GM19240 (cell line): ENCODE measurements around the gene GTF2H1.
"Not testable (repeated sequence)": the region's sequence is repeated elsewhere in the genome, so short reads cannot be mapped to it uniquely, and the experiment has no call there.

Experiments
- DNase-seq: peaks from one replicate; pipeline ENCODE4 v3.0.0; 2011; ENCODE audit warnings: low spot score; ENCODE audit not compliant: insufficient read length

Gene GTF2H1

DNA sequence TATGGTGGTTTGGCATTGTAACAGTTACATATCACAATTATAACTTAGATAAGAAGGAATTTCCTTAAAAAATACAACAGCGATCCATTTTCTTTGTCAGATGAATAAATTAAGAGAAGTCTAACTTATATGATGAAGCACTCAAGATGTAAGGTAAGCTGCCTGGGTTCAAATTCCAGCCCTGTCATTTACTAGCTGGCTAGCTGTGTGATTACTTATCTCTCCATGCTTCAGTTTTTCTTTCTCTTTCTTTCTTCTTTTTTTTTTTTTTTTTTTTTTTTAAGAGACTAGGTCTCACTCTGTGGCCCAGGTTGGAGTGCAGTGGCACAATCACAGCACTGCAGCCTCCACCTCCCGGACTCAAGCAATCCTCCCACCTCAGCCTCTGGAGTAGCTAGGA is 49.8 kb downstream of the GTF2H1 start:
- no peak for DNase-seq

DNA sequence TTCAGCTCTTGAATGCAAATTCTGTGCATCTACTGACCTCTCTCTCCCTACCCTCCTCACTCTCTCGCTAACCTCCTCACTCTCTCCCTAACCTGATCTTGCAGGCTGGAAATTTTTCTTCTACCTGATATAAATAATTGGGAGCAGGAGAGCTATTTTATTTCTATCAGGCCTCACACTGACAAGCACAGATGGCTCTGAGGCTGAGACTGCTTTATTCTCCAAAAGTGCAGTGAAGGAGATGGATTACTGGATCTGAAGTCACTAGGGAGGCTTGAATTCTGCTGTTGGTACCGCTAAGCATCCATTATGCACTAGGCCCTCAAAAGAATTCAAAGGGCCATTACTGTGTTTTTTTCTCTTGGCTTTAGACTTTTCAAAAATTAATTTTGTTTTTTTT is 52.6 kb downstream of the GTF2H1 start:
- no peak for DNase-seq

DNA sequence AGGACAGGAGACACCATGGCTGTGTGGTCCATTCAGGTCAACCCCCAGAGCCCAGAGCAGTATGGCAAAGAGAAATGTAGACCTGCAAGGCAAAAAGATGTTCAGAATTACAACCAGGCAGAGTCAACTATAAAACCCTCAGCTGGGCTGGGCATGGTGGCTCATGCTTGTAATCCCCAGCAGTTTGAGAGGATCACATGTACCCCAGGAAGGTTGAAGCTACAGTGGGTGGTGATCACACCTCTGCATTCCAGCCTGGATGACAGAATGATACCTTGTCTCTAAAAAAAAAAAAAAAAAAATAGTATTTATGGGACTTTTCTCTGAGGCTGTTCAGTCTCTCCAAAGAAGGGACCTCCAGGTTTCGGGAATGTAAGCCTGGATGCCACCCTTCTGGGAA is 53.6 kb downstream of the GTF2H1 start:
- no peak for DNase-seq

DNA sequence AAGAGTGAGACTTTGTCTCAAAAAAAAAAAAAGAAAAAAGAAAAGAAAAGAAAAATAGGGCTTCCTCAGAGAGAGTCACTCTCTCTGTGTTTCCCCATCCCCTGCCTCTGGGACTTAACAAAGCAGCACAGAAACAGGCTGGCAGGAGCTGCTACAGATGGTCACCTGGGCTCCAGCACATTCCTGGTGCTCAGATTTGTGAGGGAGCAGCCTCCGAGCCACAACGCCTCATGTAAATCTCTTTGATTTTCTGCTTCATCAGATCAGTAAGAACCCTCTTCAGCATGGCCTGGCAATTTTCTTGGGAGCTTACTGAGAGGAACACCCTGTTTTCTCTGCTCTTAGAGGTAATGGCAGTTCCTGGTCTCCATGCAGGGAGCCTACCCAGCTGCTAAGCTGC is 56.8 kb downstream of the GTF2H1 start:
- no peak for DNase-seq

DNA sequence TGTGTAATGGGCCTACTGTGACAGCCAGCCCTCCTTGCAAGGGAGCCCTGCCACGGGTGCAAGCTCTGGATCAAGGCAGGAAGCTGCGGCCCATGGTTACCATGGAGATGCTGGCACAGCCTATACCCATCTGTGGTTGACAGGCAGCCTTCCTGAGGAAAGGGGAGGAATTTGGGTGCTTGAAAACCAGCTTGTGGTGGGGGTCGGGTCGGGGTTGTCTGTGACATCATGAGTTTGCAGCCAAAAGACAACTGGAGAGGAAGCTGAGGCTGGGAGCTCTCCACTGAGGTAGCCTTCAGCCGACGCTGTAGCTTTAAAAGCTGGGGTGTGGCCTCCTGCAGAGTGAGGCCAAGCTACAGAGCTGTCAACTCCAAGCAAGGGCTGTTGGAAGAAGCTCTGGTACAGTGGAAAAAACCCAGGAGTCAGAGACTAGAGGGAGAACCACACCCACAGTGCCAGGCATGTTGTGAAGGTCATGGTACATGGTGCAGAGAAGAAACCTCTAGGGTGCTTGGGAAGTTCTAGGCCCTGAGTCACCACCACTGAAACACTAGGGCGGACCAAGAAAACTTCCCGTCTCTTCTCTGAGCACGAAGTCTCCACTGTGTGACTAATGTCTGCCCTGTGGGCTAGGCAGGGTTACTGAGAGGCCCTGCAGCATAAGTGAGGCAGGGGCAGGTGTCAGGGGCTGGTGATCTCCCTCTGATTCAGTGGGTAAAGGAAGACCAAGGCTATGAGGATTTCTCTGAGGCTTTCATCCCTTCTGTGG is 61.2 kb downstream of the GTF2H1 start:
- peak; percentile 61 for DNase-seq

- DNase-seq: no peak
Observed at GRCh38 chr11:18384157-18384641, 61.8 kb downstream of the GTF2H1 start.

- no peak for DNase-seq
Observed at GRCh38 chr11:18390088-18390487, 67.7 kb downstream of the GTF2H1 start.

- DNase-seq: no peak
Observed at GRCh38 chr11:18392434-18393321, 70.3 kb downstream of the GTF2H1 start.

GRCh38 chr11:18393581-18394274 is 71.4 kb downstream of the GTF2H1 start:
- DNase-seq: no peak

GRCh38 chr11:18394275-18394927 is 72.0 kb downstream of the GTF2H1 start, which contains the start of gene LDHA:
LDHA (plus strand) TSS chr11:18394563; CDS start chr11:18396843, 2,280 bp downstream.
- DNase-seq: peak; percentile 90

DNA sequence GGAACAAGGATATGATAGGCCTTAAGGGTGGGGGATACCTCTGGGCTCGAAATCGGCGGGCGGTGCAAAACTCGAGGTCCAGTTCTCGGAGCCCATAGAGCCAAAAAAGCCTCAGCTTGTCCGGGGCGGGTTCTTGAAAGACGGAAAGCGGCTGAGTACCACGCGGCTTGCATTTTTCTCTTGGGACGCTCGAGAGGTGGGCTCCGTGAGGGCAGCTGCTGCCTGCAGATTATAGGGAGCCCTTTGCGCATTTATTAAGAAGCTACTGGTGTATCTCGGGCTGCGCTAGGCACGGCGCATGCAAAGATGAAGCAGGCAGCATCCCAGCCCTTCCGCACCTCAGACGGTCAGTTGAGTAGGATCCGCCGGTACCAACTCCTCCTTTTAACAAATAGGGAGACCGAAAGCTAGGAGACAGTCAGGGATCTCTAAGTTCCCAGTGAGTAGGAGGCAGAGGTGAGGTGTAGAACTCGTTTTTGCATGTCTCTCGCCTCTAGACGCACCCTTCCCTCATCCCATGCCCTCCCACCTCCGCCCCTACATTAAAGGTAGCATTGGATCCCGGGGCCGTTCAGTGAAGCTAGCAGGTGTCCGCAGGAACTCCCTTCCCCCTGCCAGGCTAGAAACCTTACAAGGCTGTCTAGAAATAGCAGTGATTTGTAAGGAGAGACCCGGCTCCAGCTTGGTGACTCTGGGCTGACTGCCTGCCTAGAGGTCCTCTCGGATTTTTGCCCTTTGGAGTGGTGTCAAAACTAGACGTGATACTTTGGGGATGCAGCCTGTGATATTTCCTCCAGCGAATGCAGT is 72.8 kb downstream of the GTF2H1 start:
- DNase-seq: no peak

DNA sequence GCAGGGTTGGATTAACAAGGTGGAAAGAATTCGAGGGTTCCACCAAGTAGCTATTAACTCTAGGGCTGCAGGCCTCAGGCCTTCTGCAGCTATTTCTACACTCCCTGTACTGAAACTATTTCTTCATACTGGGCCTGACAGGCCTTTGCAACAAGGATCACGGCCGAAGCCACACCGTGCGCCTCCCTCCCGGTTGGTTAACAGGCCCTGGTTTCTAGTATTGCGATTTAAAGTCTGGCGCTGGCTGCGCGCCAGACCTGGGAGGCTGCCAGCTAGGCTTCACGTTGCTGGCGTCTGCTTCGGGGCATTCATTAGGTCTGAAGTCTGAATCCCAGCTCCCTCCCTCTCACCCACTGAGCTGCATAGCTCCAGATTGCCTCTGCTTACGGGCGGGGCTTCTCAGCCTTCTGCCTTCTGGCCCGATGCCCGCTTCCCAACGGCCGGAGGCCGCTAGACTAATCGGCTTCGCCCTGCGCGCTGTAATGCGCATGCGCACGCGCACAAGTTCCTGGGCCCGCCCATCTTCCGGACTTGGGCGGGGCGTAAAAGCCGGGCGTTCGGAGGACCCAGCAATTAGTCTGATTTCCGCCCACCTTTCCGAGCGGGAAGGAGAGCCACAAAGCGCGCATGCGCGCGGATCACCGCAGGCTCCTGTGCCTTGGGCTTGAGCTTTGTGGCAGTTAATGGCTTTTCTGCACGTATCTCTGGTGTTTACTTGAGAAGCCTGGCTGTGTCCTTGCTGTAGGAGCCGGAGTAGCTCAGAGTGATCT is 73.6 kb downstream of the GTF2H1 start:
- peak; percentile 84 for DNase-seq

DNA sequence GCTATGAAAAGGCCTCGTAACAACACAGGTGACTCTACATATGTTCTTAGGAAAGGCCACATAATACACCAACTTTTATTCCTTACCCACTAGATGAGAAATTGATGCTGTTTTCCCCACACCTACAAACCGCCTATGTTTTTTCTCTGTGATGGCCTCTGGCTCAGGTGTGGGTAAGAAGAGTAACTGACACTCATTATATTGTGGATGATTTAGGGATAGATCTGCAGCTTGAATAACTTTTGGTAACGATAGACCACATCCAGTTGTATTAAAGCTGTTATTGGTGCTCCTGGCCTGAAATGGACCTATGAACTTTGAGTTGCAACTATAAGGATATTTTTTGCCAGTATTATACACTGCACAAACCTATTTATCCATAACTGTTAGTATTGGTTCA is 75.6 kb downstream of the GTF2H1 start:
- DNase-seq: no peak

GRCh38 chr11:18401077-18401476 is 78.7 kb downstream of the GTF2H1 start:
- DNase-seq: not testable (repeated sequence)

GRCh38 chr11:18404062-18404461 is 81.7 kb downstream of the GTF2H1 start:
- DNase-seq: no peak

DNA sequence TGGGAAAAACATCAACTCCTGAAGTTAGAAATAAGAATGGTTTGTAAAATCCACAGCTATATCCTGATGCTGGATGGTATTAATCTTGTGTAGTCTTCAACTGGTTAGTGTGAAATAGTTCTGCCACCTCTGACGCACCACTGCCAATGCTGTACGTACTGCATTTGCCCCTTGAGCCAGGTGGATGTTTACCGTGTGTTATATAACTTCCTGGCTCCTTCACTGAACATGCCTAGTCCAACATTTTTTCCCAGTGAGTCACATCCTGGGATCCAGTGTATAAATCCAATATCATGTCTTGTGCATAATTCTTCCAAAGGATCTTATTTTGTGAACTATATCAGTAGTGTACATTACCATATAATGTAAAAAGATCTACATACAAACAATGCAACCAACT is 85.0 kb downstream of the GTF2H1 start:
- not testable (repeated sequence) for DNase-seq

GRCh38 chr11:18408558-18409291 is 86.4 kb downstream of the GTF2H1 start:
- no peak for DNase-seq

DNA sequence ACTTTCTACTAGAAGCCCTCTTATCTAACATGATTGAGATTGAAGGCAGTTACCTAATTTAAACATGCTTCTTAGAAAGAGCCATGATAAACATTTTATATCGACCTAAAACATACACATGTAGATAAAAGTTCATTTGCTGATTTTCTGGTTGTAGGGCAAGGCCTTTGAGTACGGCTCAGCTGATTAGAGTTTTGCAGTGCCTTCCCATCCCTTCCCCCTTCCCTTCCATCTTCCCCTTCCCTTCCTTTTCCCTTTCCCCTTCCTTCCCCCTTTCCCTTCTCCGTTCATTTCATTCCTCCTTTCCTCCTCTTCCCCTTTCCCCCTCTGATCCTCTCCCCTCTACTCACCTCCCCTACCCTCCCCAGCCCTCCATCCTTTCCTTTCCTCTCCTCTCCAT is 94.1 kb downstream of the GTF2H1 start:
- DNase-seq: no peak
